PC-3 (cell line): Measurements from ENCODE around the gene OR2J3. TPM values are rescaled to one million over a fixed set of nuclear protein-coding genes. Genes with fewer than 3 reads are reported as not detected.
"Not testable (repeated sequence)": the region's sequence is repeated elsewhere in the genome, so short reads cannot be mapped to it uniquely, and the experiment has no call there.

Experiments used
- ATAC-seq: fragments of 200-7000 bp; cut with Tn5 transposase; 2 replicates; pipeline ENCODE4 v1.9.1; 2020; ENCODE audit warnings: mild to moderate bottlenecking, moderate library complexity
- BruUV-seq: library from RNA; stranded (reverse); fragments of 400-500 nt; replicated peaks from 2 replicates; lab custom pipeline; 2021; lab: Mats Ljungman, UMichigan
- CTCF ChIA-PET: fragments of 300-600 bp; sonication (Branson Sonifier 250); formaldehyde crosslinking; loops from one replicate; lab custom pipeline; 2022; ENCODE audit warnings: antibody characterized with exemption; lab: Charles Lee
- POLR2A ChIA-PET: fragments of 300-600 bp; sonication (Branson Sonifier 250); formaldehyde crosslinking; loops from one replicate; lab custom pipeline; 2022; ENCODE audit warnings: antibody characterized with exemption; ENCODE audit not compliant: unreplicated experiment; lab: Charles Lee
- DNase-seq: peaks from one replicate; pipeline ENCODE4 v3.0.0-alpha.2; 2015
- H2AFZ ChIP-seq: fragments of 300-600 bp; sonication (generic); 2 replicates; pipeline ENCODE4 v1.6.0; 2016; ENCODE audit warnings: antibody characterized with exemption, low read length
- H3F3A ChIP-seq: fragments of 300-600 bp; sonication (generic); one replicate; pipeline ENCODE4 v1.6.0; 2017; ENCODE audit warnings: antibody characterized with exemption, low read length, control low read depth, mild to moderate bottlenecking; ENCODE audit not compliant: unreplicated experiment
- H3K27ac ChIP-seq: fragments of 300-600 bp; sonication (generic); 2 replicates; pipeline ENCODE4 v1.5.1; 2016; ENCODE audit warnings: mild to moderate bottlenecking, low read length
- H3K27me3 ChIP-seq: fragments of 300-600 bp; sonication (generic); 2 replicates; pipeline ENCODE4 v1.6.1; 2016; ENCODE audit warnings: low read length, mixed read lengths
- H3K36me3 ChIP-seq: fragments of 300-600 bp; sonication (generic); 2 replicates; pipeline ENCODE4 v1.6.1; 2016; ENCODE audit warnings: low read depth, mixed run types, low read length, mixed read lengths
- H3K4me1 ChIP-seq: fragments of 300-600 bp; sonication (generic); 2 replicates; pipeline ENCODE4 v1.5.1; 2016; ENCODE audit warnings: low read length; ENCODE audit not compliant: insufficient read depth
- H3K4me2 ChIP-seq: fragments of 300-600 bp; sonication (generic); 2 replicates; pipeline ENCODE4 v1.6.0; 2016; ENCODE audit warnings: low read length
- H3K4me3 ChIP-seq: fragments of 300-600 bp; sonication (generic); 2 replicates; pipeline ENCODE4 v1.5.1; 2016; ENCODE audit warnings: mild to moderate bottlenecking, low read length, mixed read lengths
- H3K79me2 ChIP-seq: fragments of 300-600 bp; sonication (generic); 2 replicates; pipeline ENCODE4 v1.6.1; 2017; ENCODE audit warnings: low read length, mixed read lengths
- H3K9ac ChIP-seq: fragments of 300-600 bp; sonication (generic); 2 replicates; pipeline ENCODE4 v1.6.0; 2016; ENCODE audit warnings: mild to moderate bottlenecking, low read length
- H3K9me2 ChIP-seq: fragments of 300-600 bp; sonication (generic); replicated peaks from 2 replicates; pipeline ENCODE4 v1.6.1; 2016; ENCODE audit warnings: mixed run types, low read length, mixed read lengths
- H3K9me3 ChIP-seq: fragments of 300-600 bp; sonication (generic); 2 replicates; pipeline ENCODE4 v1.6.1; 2016; ENCODE audit warnings: low read length, mixed read lengths
- H4K20me1 ChIP-seq: fragments of 300-600 bp; sonication (generic); 2 replicates; pipeline ENCODE4 v1.6.1; 2016; ENCODE audit warnings: low read length, mixed read lengths
- EZH2 ChIP-seq: fragments of 300-600 bp; sonication (generic); IDR thresholded peaks from one replicate; pipeline ENCODE4 v1.6.1; 2017; ENCODE audit warnings: antibody characterized with exemption, mild to moderate bottlenecking, low read length; ENCODE audit not compliant: unreplicated experiment
- EZH2phosphoT487 ChIP-seq: fragments of 300-600 bp; sonication (generic); IDR thresholded peaks from 2 replicates; pipeline ENCODE4 v1.6.1; 2018; ENCODE audit warnings: mild to moderate bottlenecking, antibody characterized with exemption, low read length, borderline replicate concordance
- intact Hi-C: fragments of 100-400 bp; cut with micrococcal nuclease; formaldehyde crosslinking; loops from 2 replicates; pipeline ENCODE4 v1.9.0; 2023
- total RNA-seq: library from RNA; depleted of rRNA; stranded (reverse); fragments of >200 nt; gene quantifications from 2 replicates; pipeline ENCODE4 v1.2.3, GENCODE V29; 2014
- TF ChIP-seq, protein P1 (sequence below): fragments of 300-600 bp; sonication (generic); conservative IDR thresholded peaks from 2 replicates; pipeline ENCODE4 v1.5.1; 2017; ENCODE audit warnings: antibody characterized with exemption, low read depth, mild to moderate bottlenecking, low read length

Gene OR2J3
- total RNA-seq, 1 experiment from 2014 or later = not detected

DNA sequence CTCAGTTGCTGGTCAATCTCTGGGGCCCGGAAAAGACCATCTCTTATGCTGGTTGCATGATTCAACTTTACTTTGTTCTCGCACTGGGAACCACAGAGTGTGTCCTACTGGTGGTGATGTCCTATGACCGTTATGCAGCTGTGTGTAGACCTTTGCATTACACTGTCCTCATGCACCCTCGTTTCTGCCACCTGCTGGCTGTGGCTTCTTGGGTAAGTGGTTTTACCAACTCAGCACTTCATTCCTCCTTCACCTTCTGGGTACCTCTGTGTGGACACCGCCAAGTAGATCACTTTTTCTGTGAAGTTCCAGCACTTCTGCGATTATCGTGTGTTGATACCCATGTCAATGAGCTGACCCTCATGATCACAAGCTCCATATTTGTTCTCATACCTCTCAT is 4.3 kb downstream of the OR2J3 start:
- ChIA-PET CTCF (no interaction called here), POLR2A (no interaction called here)
- no peaks in the 10 kb centered on the region for H3K4me1 ChIP-seq
- no peak overlapping the region for H2AFZ ChIP-seq
- DNase-seq (peak; percentile 20), ATAC-seq (no peak)
- TF ChIP-seq EZH2phosphoT487 = no peak
- TF ChIP-seq EZH2 = no peak
- TF ChIP-seq, protein P1, sequence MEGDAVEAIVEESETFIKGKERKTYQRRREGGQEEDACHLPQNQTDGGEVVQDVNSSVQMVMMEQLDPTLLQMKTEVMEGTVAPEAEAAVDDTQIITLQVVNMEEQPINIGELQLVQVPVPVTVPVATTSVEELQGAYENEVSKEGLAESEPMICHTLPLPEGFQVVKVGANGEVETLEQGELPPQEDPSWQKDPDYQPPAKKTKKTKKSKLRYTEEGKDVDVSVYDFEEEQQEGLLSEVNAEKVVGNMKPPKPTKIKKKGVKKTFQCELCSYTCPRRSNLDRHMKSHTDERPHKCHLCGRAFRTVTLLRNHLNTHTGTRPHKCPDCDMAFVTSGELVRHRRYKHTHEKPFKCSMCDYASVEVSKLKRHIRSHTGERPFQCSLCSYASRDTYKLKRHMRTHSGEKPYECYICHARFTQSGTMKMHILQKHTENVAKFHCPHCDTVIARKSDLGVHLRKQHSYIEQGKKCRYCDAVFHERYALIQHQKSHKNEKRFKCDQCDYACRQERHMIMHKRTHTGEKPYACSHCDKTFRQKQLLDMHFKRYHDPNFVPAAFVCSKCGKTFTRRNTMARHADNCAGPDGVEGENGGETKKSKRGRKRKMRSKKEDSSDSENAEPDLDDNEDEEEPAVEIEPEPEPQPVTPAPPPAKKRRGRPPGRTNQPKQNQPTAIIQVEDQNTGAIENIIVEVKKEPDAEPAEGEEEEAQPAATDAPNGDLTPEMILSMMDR = 0 out of 2 replicates have a peak, but pooled peaks have one; percentile 26
- intact Hi-C loops = no loop called here
- BruUV-seq = no TSS peak
- H3K36me3 ChIP-seq = no peaks in the 10 kb centered on the region
- no peaks in the 10 kb centered on the region for H3K9me3 ChIP-seq
- no peak overlapping the region for H3K9ac ChIP-seq
- H3K4me3 ChIP-seq = no peak overlapping the region
- no peaks in the 10 kb centered on the region for H3K79me2 ChIP-seq
- no peak overlapping the region for H3K27ac ChIP-seq
- H4K20me1 ChIP-seq = no peaks in the 10 kb centered on the region
- no peaks in the 10 kb centered on the region for H3F3A ChIP-seq
- H3K9me2 ChIP-seq = no peaks in the 10 kb centered on the region
- peaks cover 19% of the 10 kb centered on the region for H3K27me3 ChIP-seq
- no peak overlapping the region for H3K4me2 ChIP-seq

DNA sequence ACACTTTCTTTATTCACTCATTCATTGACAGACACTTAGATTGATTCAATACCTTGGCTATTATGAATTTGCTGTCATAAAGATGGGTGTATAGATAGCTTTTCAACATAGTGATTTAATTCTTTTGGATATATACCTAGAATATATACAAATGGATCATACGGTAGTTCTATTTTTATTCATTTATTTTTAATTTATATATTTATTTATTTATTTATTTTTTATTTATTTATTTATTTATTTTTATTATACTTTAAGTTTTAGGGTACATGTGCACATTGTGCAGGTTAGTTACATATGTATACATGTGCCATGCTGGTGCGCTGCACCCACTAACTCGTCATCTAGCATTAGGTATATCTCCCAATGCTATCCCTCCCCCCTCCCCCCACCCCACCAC is 7.1 kb downstream of the OR2J3 start:
- H3K4me3 ChIP-seq, H3F3A ChIP-seq, H3K4me2 ChIP-seq, H2AFZ ChIP-seq, H3K4me1 ChIP-seq, H3K36me3 ChIP-seq, POLR2A ChIA-PET, H3K9ac ChIP-seq, H3K9me2 ChIP-seq, ATAC-seq, DNase-seq, H3K27ac ChIP-seq, H3K9me3 ChIP-seq, H4K20me1 ChIP-seq, H3K79me2 ChIP-seq, CTCF ChIA-PET, intact Hi-C loops, BruUV-seq: not testable (repeated sequence)
- H3K27me3 ChIP-seq = peaks cover 22% of the 10 kb centered on the region

DNA sequence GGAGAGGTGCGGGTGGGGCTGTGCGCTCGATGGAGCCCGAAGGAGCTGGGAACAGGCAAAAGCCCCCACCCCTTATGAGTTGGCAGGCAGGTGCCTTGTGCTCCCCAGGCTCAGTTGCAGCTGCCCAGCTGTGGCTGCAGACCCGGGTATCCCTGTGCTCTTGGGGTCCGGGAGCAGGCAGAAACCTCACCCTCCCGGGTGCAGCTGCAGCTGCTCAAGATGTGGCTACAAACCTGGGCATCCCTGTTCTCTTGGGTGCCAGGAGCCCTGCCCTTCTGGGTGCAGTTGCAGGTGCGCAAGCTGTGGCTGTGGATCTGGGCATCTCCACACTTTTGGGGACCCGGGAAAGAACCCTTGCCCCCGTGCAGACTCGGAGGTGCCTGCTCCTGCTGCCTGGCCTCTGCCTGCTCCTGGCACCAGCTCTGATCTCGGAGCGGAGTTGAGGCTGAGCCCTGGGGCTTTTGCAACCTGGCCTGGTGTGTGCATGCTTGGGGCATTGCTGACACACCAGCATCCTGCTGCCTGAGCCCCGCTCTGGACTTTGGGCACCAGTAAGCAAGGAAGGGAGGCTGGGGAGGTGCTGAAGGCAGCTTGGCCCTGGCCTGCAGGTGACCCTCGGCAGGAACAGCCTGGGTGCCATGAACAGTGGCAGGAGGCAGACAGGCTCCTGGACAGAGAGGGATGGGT is 21.6 kb downstream of the OR2J3 start:
- no peak for DNase-seq
- no TSS peak for BruUV-seq
- no peaks in the 10 kb centered on the region for H3K9me2 ChIP-seq
- H3K4me3 ChIP-seq = no peak overlapping the region
- H4K20me1 ChIP-seq = no peaks in the 10 kb centered on the region
- H3K9ac ChIP-seq = no peak overlapping the region
- no peak overlapping the region for H3K4me2 ChIP-seq
- ChIA-PET CTCF (no interaction called here), POLR2A (no interaction called here)
- H3K27ac ChIP-seq = no peak overlapping the region
- no peaks in the 10 kb centered on the region for H3K4me1 ChIP-seq
- no peaks in the 10 kb centered on the region for H3K36me3 ChIP-seq
- no peak overlapping the region for H2AFZ ChIP-seq
- peaks cover 76% of the 10 kb centered on the region for H3K27me3 ChIP-seq
- intact Hi-C loops = no loop called here
- H3K9me3 ChIP-seq = no peaks in the 10 kb centered on the region
- no peak for ATAC-seq
- H3F3A ChIP-seq = no peaks in the 10 kb centered on the region
- TF ChIP-seq, protein P1 = no peak
- no peak for TF ChIP-seq EZH2phosphoT487
- TF ChIP-seq EZH2 = no peak
- H3K79me2 ChIP-seq = no peaks in the 10 kb centered on the region
